Aorta (tissue), 5 donors: ENCODE measurements around the gene INPP5B. TPM values are rescaled to one million over a fixed set of nuclear protein-coding genes. Genes with fewer than 3 reads are reported as not detected.
"Not testable (repeated sequence)": the region's sequence is repeated elsewhere in the genome, so short reads cannot be mapped to it uniquely, and the experiment has no call there.

Experiments used
- ATAC-seq: fragments of 200-7000 bp; cut with Tn5 transposase; one replicate; pipeline ENCODE4 v1.9.1; 2022; ENCODE audit warnings: moderate library complexity; ENCODE audit not compliant: low FRiP score
- DNase-seq, 2 donors: peaks; one replicate each; pipeline ENCODE4 v3.0.0-alpha.2; 2020
- H3K27ac ChIP-seq, 2 donors: one replicate each; pipeline ENCODE4 v1.5.1; 2013; ENCODE audit warnings: low read length in 2 of 2, mild to moderate bottlenecking in 2 of 2, moderate library complexity in 2 of 2, control low read depth in 1 of 2, inconsistent platforms in 1 of 2, low read depth in 1 of 2
- H3K27me3 ChIP-seq, 2 donors: one replicate each; pipeline ENCODE4 v1.6.1; 2013; ENCODE audit warnings: control low read depth in 1 of 2, low read length in 1 of 2, mild to moderate bottlenecking in 1 of 2, moderate library complexity in 1 of 2; ENCODE audit not compliant: insufficient read depth in 2 of 2, control insufficient read depth in 1 of 2
- H3K36me3 ChIP-seq, 2 donors: one replicate each; pipeline ENCODE4 v1.6.1; 2013; ENCODE audit warnings: control low read depth in 1 of 2, low read length in 1 of 2, mild to moderate bottlenecking in 1 of 2; ENCODE audit not compliant: insufficient read depth in 2 of 2, control insufficient read depth in 1 of 2
- H3K4me1 ChIP-seq, 2 donors: one replicate each; pipeline ENCODE4 v1.6.1; 2013; ENCODE audit warnings: low read length in 2 of 2, control low read depth in 1 of 2, mild to moderate bottlenecking in 1 of 2, moderate library complexity in 1 of 2; ENCODE audit not compliant: insufficient read depth in 2 of 2, control insufficient read depth in 1 of 2
- H3K4me3 ChIP-seq, 2 donors: one replicate each; pipeline ENCODE4 v1.5.1; 2013; ENCODE audit warnings: low read length in 2 of 2, control low read depth in 1 of 2, mild to moderate bottlenecking in 1 of 2
- H3K9me3 ChIP-seq: one replicate; pipeline ENCODE4 v1.6.1; 2013; ENCODE audit warnings: mild to moderate bottlenecking, low read length; ENCODE audit not compliant: control insufficient read depth
- WGBS, 2 donors: extraction: QIAGEN DNeasy Blood & Tissue Kit; methylation state at CpG; one replicate each; pipeline ENCODE4 v1.1.7; 2013; 5-methylcytosine and 5-hydroxymethylcytosine counted together
- intact Hi-C, 2 donors: fragments of 100-400 bp; cut with DNase I; formaldehyde crosslinking; loops; one replicate each; pipeline versions ENCODE4 v1.14.2 to v1.15.0; 2022
- long read RNA-seq, 2 donors: library from polyadenylated mRNA; unstranded; transcript quantifications; one replicate each; pipeline ENCODE4 v2.0.0, GENCODE V29; 2020 to 2021
- polyA plus RNA-seq, 2 donors: library from polyadenylated mRNA; stranded (reverse); fragments of 200-250 nt; gene quantifications; one replicate each; pipeline ENCODE4 v1.2.3, GENCODE V29; 2013
- total RNA-seq, 2 donors: library from RNA; stranded (reverse); fragmentation: NEBNext Ultra II Directional; extraction: Animal tissue kit (Norgen Biotek cat#: 25700); gene quantifications; one replicate each; pipeline ENCODE4 v1.2.1, GENCODE V29; 2021
- donor health status: healthy with polysubstance abuse.
- donor health status: Bipolar disorder and iron deficiency.
- donor health status: DM: no; HTN: no; CAD: no.
- donor health status: DM: no; HTN: no; CAD: no.
- donor health status: DM: yes; HTN: yes; CAD: no.

The INPP5B gene
- total RNA-seq (10 to 100 TPM; 38.4 to 52.2 TPM), polyA plus RNA-seq (10 to 100 TPM in 1 of 2 donors, 1 to 10 TPM in 1; 6.4 to 28.3 TPM)
- long read RNA-seq, donor 1, partial matches to known transcripts = 3 of 13 reads
- long read RNA-seq, donor 1, other reads (novel, unspliced or antisense) = 7 of 13 reads
- long read RNA-seq, donor 2, partial matches to known transcripts = 4 of 20 reads
- long read RNA-seq, donor 2, other reads (novel, unspliced or antisense) = 12 of 20 reads

GRCh38 chr1:37946703-37947360 is at the start of gene INPP5B:
Gene INPP5B (minus strand): TSS chr1:37947053. CDS start chr1:37946308, 745 bp downstream.
- peak within 1 kb of the TSS; percentile 67 to 83 for H3K27ac ChIP-seq
- H3K27me3 ChIP-seq = no peaks in the 10 kb centered on the region
- 1% methylated on average over 11 of the region's 11 CpGs for WGBS, 2 donors
- no peaks in the 10 kb centered on the region for H3K4me1 ChIP-seq
- intact Hi-C loops = no loop called here
- ATAC-seq = peak; percentile 95
- peak within 1 kb of the TSS; percentile 73 to 78 for H3K4me3 ChIP-seq
- H3K9me3 ChIP-seq = no peaks in the 10 kb centered on the region
- H3K36me3 ChIP-seq = no peaks in the 10 kb centered on the region
- DNase-seq = peak; percentile 95 to 96

- WGBS, 2 donors = 0 to 6% methylated on average over 37 to 46 of the region's 46 CpGs
- Histone ChIP-seq H3K27me3 (no peaks in the 10 kb centered on the region), H3K4me3 (peak overlapping the region; percentile 14 to 66), H3K9me3 (no peaks in the 10 kb centered on the region), H3K4me1 (peaks cover 0 to 6% of the 10 kb centered on the region in 2 donors), H3K36me3 (no peaks in the 10 kb centered on the region), H3K27ac (peak overlapping the region; percentile 56 to 77)
- ATAC-seq = peak; percentile 72
- DNase-seq = peak; percentile 91 to 96
- intact Hi-C loops = loop anchor here in 1 of 2 donors (10.0 kb wide), 1 partner anchor 521 kb away; the partner anchor contains the start of gene ZC3H12A
These were observed 49.0 kb upstream of the INPP5B start for GRCh38 chr1:37995751-37996345.

- H3K4me1 ChIP-seq = peaks cover 0 to under 1% of the 10 kb centered on the region in 2 donors
- intact Hi-C loops = loop anchor here in 1 of 2 donors (5.0 to 10.0 kb wide), 2 partner anchors 117 to 520 kb away; partner anchors contain the start of gene ZC3H12A
- H3K27me3 ChIP-seq = no peaks in the 10 kb centered on the region
- H3K27ac ChIP-seq = peak overlapping the region; percentile 47 to 81
- no peak for ATAC-seq
- H3K36me3 ChIP-seq = no peaks in the 10 kb centered on the region
- peak; percentile 42 to 48 for DNase-seq
- no peaks in the 10 kb centered on the region for H3K9me3 ChIP-seq
- H3K4me3 ChIP-seq = peak overlapping the region in 1 of 2 donors; percentile 14
- 51 to 60% methylated on average over 11 of the region's 11 CpGs for WGBS, 2 donors
These were observed 48.2 kb upstream of the INPP5B start for GRCh38 chr1:37994886-37995566.

- DNase-seq (peak; percentile 70 to 81), ATAC-seq (peak; percentile 55)
- H3K27ac ChIP-seq = peak overlapping the region in 1 of 2 donors; percentile 25
- WGBS, 2 donors = 0% methylated on average over 26 to 30 of the region's 30 CpGs
- H3K36me3 ChIP-seq = peaks cover 3 to 7% of the 10 kb centered on the region in 2 donors
- H3K27me3 ChIP-seq = no peaks in the 10 kb centered on the region
- no peaks in the 10 kb centered on the region for H3K9me3 ChIP-seq
- intact Hi-C loops = no loop called here
- no peaks in the 10 kb centered on the region for H3K4me1 ChIP-seq
- H3K4me3 ChIP-seq = peak overlapping the region; percentile 43 to 86
These were observed 42.6 kb upstream of the INPP5B start for GRCh38 chr1:37989361-37989930.

- no peak for ATAC-seq
- Histone ChIP-seq H3K4me3 (no peak overlapping the region), H3K9me3 (no peaks in the 10 kb centered on the region), H3K4me1 (no peaks in the 10 kb centered on the region), H3K36me3 (peaks cover 10 to 11% of the 10 kb centered on the region in 2 donors), H3K27ac (no peak overlapping the region), H3K27me3 (no peaks in the 10 kb centered on the region)
- 41 to 48% methylated on average over 1 of the region's 1 CpG for WGBS, 2 donors
- DNase-seq = no peak
- intact Hi-C loops = no loop called here
These were observed 40.8 kb upstream of the INPP5B start for GRCh38 chr1:37987679-37988078.

- intact Hi-C loops = no loop called here
- Histone ChIP-seq H3K27me3 (no peaks in the 10 kb centered on the region), H3K36me3 (peaks cover 15 to 18% of the 10 kb centered on the region in 2 donors), H3K4me1 (no peaks in the 10 kb centered on the region), H3K27ac (no peak overlapping the region), H3K9me3 (no peaks in the 10 kb centered on the region), H3K4me3 (no peak overlapping the region)
- DNase-seq (no peak), ATAC-seq (no peak)
- WGBS, 2 donors = 78 to 79% methylated on average over 2 of the region's 2 CpGs
These were observed 36.7 kb upstream of the INPP5B start for GRCh38 chr1:37983546-37983945.

- no peak overlapping the region for H3K4me3 ChIP-seq
- H3K4me1 ChIP-seq = no peaks in the 10 kb centered on the region
- H3K9me3 ChIP-seq = no peaks in the 10 kb centered on the region
- no peak for DNase-seq
- no peaks in the 10 kb centered on the region for H3K27me3 ChIP-seq
- intact Hi-C loops = loop anchor here in 1 of 2 donors (5.0 kb wide), 1 partner anchor 86 kb away; no protein-coding TSS in a partner anchor
- peaks cover 11 to 14% of the 10 kb centered on the region in 2 donors for H3K36me3 ChIP-seq
- WGBS, 2 donors = 92 to 94% methylated on average over 4 of the region's 4 CpGs
- H3K27ac ChIP-seq = no peak overlapping the region
- no peak for ATAC-seq
These were observed 31.7 kb upstream of the INPP5B start for GRCh38 chr1:37978541-37978940.

GRCh38 chr1:37975083-37975482 is 28.2 kb upstream of the INPP5B start:
- intact Hi-C loops = loop anchor here (2.0 to 5.0 kb wide), 2 partner anchors 83 to 84 kb away; no protein-coding TSS in a partner anchor
- not testable (repeated sequence) for H3K27me3 ChIP-seq, H3K9me3 ChIP-seq, H3K4me1 ChIP-seq, H3K27ac ChIP-seq, ATAC-seq, H3K4me3 ChIP-seq
- H3K36me3 ChIP-seq = peaks cover 9 to 14% of the 10 kb centered on the region in 2 donors
- peak in 1 of 2 donors; percentile 46 for DNase-seq
- WGBS, 2 donors = 36 to 41% methylated on average over 6 of the region's 6 CpGs
